ENCODE data around the gene SUDS3.

SUDS3 gene

DNA sequence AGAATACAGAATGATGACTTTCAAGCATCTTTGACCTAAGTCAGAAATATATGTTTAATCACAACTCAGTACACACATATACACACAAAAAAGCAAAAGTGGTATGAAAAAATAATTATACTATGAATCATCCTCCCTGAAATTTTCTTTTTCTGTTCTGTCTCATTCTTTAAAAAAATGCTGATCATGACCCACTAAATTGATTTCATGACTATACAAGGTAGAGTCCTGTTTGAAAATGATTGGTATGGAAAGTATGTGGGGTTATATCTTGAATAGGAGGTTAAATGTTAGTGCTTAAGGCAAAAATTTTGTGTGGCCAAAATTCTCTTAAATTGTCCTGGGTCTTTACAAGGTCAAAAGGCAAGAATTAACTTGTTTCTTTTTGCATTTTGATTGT is 80.4 kb downstream of the SUDS3 start:
- FAIRE-seq: no peak

DNA sequence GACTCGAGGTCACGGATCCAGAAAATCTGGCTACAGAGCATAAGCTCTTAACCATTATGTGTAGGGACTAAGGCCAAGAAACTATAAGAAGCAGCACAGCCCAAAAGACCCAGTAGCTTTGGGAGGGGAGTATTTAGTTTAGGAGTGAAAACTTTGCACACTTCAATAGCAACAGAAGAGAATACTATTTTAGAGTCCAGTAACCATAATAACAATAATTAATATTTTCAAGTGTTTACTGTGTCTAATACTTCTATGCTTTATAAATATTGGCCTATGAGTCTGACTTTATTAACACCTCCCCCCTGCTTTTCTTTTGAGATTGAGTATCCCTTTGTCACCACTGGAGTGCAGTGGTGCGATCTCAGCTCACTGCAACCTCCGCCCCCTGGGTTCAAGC is 82.8 kb downstream of the SUDS3 start:
- no peak for FAIRE-seq

GRCh38 chr12:118463677-118464076 is 87.3 kb downstream of the SUDS3 start:
- FAIRE-seq: no peak

DNA sequence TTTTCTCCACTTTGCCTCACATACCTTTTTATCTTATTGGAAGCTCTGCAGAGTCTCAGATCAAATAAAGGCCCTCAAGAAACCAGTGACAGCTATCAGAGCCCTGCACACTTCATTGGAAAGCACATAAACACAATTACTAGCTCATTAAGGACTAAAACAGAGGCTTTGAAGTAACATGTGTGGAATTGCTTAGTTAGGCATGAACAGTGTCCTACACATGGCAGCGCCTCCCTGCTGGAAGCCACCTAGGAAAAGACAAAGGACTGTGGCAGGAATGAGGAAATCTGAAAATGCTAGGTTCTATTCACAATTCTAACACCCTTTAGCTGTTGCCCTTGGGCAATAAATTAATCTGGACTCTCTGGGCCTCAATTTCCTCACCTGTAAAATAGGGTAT is 89.4 kb downstream of the SUDS3 start:
- FAIRE-seq: no peak
